Immature natural killer cell (primary cell): ENCODE results near the gene CNOT9. TPM values are rescaled to one million over a fixed set of nuclear protein-coding genes. Genes with fewer than 3 reads are reported as not detected.
"Not testable (repeated sequence)": the region's sequence is repeated elsewhere in the genome, so short reads cannot be mapped to it uniquely, and the experiment has no call there.

Experiments used
- DNase-seq, 3 donors: peaks; one replicate each; pipeline ENCODE4 v3.0.0; 2022; ENCODE audit warnings: mixed read lengths in 1 of 3
- H3K27ac Mint-ChIP-seq, 6 donors: one replicate each; pipeline ENCODE4 v1.8.0; 2020; ENCODE audit warnings: mixed read lengths in 6 of 6, mild to moderate bottlenecking in 5 of 6, inconsistent platforms in 4 of 6, moderate library complexity in 3 of 6
- H3K27me3 Mint-ChIP-seq, 3 donors: one replicate each; pipeline ENCODE4 v1.8.0; 2020 to 2021; ENCODE audit warnings: low read depth in 3 of 3, mild to moderate bottlenecking in 3 of 3, mixed read lengths in 3 of 3, moderate library complexity in 3 of 3, inconsistent platforms in 1 of 3
- H3K36me3 Mint-ChIP-seq, 3 donors: one replicate each; pipeline ENCODE4 v1.8.0; 2020; ENCODE audit warnings: mixed read lengths in 3 of 3, inconsistent platforms in 2 of 3, mild to moderate bottlenecking in 2 of 3
- H3K4me1 Mint-ChIP-seq, 2 donors: one replicate each; pipeline ENCODE4 v1.8.0; 2020; ENCODE audit warnings: inconsistent platforms in 2 of 2, mild to moderate bottlenecking in 2 of 2, mixed read lengths in 2 of 2, moderate library complexity in 1 of 2
- H3K4me3 Mint-ChIP-seq, 5 donors: one replicate each; pipeline ENCODE4 v1.8.0; 2020; ENCODE audit warnings: mild to moderate bottlenecking in 5 of 5, mixed read lengths in 5 of 5, inconsistent platforms in 3 of 5, moderate library complexity in 3 of 5
- H3K9me3 Mint-ChIP-seq, 6 donors: one replicate each; pipeline ENCODE4 v1.8.0; 2020; ENCODE audit warnings: mild to moderate bottlenecking in 6 of 6, mixed read lengths in 6 of 6, inconsistent platforms in 4 of 6, moderate library complexity in 3 of 6
- polyA plus RNA-seq, 3 donors: library from polyadenylated mRNA; unstranded; fragments of 300-500 nt; fragmentation: Illumina TruSeq; gene quantifications; one replicate each; pipeline ENCODE4 v1.2.3, GENCODE V29; 2021

CNOT9 gene
- 10 to 100 TPM; 17.7 to 22.3 (median 19.9) TPM for polyA plus RNA-seq

- Mint-ChIP-seq H3K4me3 (peak within 1 kb of the TSS; percentile 90 to 98 (median 93)), H3K9me3 (no peaks in the 10 kb centered on the region), H3K36me3 (peaks cover 0 to 4% (median 0%) of the 10 kb centered on the region in 3 donors), H3K27me3 (peaks cover 8 to 16% (median 15%) of the 10 kb centered on the region in 3 donors), H3K27ac (peak within 1 kb of the TSS; percentile 95 to 99 (median 99)), H3K4me1 (peaks cover 55 to 60% of the 10 kb centered on the region in 2 donors)
- peak; percentile 100 for DNase-seq
These were observed at the start of gene CNOT9, which contains the start of gene USP37 for GRCh38 chr2:218568190-218569037. TSS of gene CNOT9 (plus strand) at chr2:218568839. CDS start at chr2:218568955, 116 bp downstream. TSS of gene USP37 (minus strand) at chr2:218568351. CDS start at chr2:218558653, 9,698 bp downstream.

DNA sequence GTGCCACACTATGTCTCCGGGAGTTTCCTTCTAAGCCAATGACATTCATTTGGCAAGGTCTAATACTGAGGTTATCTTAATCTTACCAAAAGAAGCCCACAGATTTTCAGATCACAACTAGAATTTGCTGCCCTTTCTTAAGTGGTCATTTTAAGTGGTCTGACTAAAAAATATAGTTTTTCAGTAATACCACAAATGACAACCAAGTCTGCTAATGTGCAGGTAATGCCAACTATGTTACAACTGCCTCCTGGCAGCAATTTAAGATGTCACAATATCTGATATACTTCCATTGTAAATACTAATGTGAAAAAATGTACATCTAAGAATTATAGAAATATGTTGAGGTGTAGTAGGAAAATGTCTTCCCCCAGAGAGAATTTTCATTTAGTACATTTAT, 49.8 kb upstream of the CNOT9 start:
- H3K27me3 Mint-ChIP-seq = peaks cover 0 to 5% (median 0%) of the 10 kb centered on the region in 3 donors
- no peak for DNase-seq
- no peak overlapping the region for H3K4me3 Mint-ChIP-seq
- H3K4me1 Mint-ChIP-seq = no peaks in the 10 kb centered on the region
- H3K27ac Mint-ChIP-seq = peak overlapping the region in 2 of 6 donors; percentile 15 to 51
- peaks cover 7 to 23% (median 7%) of the 10 kb centered on the region in 3 donors for H3K36me3 Mint-ChIP-seq
- H3K9me3 Mint-ChIP-seq = no peaks in the 10 kb centered on the region

DNA sequence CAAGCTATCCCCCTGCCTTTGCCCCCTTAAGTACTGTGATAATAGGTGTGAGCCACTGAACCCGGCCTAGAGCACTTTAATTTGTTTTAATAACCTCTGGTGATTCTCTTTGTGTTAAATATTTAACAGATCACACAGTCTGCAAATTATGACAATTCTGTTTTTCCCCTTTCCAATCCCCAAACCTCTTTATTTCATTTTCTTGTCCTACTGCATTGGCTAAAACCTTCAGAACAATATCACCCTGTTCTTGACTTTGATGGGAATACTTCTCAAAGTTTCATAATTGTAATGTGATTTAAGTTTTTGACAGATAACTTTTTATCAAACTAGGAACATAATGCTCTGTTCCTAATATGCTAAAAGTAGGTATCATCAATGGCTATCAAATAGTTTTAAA, 45.0 kb upstream of the CNOT9 start:
- Mint-ChIP-seq H3K27me3 (peaks cover 0 to 5% (median 3%) of the 10 kb centered on the region in 3 donors), H3K4me1 (no peaks in the 10 kb centered on the region), H3K9me3 (no peaks in the 10 kb centered on the region), H3K36me3 (peaks cover 30 to 57% (median 35%) of the 10 kb centered on the region in 3 donors), H3K4me3 (no peak overlapping the region), H3K27ac (peak overlapping the region in 1 of 6 donors; percentile 27)
- no peak for DNase-seq

- not testable (repeated sequence) for DNase-seq, H3K4me1 Mint-ChIP-seq, H3K4me3 Mint-ChIP-seq, H3K27ac Mint-ChIP-seq, H3K27me3 Mint-ChIP-seq, H3K9me3 Mint-ChIP-seq
- peaks cover 53 to 64% (median 63%) of the 10 kb centered on the region in 3 donors for H3K36me3 Mint-ChIP-seq
These were observed 40.2 kb upstream of the CNOT9 start for GRCh38 chr2:218528409-218528808.

- peaks cover 44 to 55% (median 50%) of the 10 kb centered on the region in 3 donors for H3K36me3 Mint-ChIP-seq
- H3K9me3 Mint-ChIP-seq = no peaks in the 10 kb centered on the region
These were observed 38.6 kb upstream of the CNOT9 start for GRCh38 chr2:218529990-218530389.

DNA sequence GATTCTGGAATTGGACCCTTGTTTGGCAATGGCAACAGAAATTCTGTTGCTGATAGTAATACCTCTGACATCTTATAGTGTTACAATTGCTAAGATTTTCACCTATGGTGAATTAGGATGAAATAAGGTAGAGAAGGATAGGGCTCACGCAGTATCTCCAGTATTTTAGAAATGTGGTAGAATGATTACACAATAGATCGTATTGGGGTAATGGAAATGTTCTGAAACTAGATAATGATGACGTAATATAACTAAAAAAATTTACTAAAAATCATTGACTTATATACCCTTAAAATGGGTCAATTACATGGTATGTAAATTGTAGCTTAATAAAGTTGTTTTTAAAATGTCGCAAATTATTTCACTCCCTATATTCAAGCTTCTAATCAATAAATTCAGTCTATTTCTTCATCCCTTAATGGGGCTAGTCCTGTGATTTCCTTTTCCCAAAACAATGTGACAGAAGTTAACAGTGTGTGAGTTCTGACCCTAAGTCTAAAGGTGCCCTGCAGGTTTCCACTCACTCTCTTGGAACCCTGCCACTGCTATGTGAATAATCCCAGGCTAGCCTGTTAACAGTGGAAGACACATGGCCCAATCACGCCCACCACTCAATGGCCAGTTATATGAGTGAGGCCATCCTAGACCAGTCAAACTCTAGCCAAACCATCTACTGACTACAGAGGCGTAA, 31.7 kb upstream of the CNOT9 start:
- no peak for DNase-seq
- H3K27me3 Mint-ChIP-seq = peaks cover 0 to 2% (median 0%) of the 10 kb centered on the region in 3 donors
- H3K9me3 Mint-ChIP-seq = no peaks in the 10 kb centered on the region
- no peaks in the 10 kb centered on the region for H3K4me1 Mint-ChIP-seq
- H3K36me3 Mint-ChIP-seq = peaks cover 16 to 31% (median 19%) of the 10 kb centered on the region in 3 donors
- H3K4me3 Mint-ChIP-seq = no peak overlapping the region
- H3K27ac Mint-ChIP-seq = peak overlapping the region in 2 of 6 donors; percentile 4 to 77

More at GRCh38 chr2:218529990-218530389, 38.6 kb upstream of the CNOT9 start:
- Mint-ChIP-seq H3K4me1 (no peaks in the 10 kb centered on the region), H3K27ac (no peak overlapping the region), H3K27me3 (peaks cover 0 to 3% (median 0%) of the 10 kb centered on the region in 3 donors), H3K4me3 (no peak overlapping the region)
- DNase-seq = no peak

- no peak for DNase-seq
- no peak overlapping the region for H3K27ac Mint-ChIP-seq
- no peaks in the 10 kb centered on the region for H3K4me1 Mint-ChIP-seq
- no peaks in the 10 kb centered on the region for H3K9me3 Mint-ChIP-seq
- H3K27me3 Mint-ChIP-seq = peaks cover 0 to 2% (median 0%) of the 10 kb centered on the region in 3 donors
- peaks cover 9 to 38% (median 14%) of the 10 kb centered on the region in 3 donors for H3K36me3 Mint-ChIP-seq
- H3K4me3 Mint-ChIP-seq = no peak overlapping the region
These were observed 28.6 kb upstream of the CNOT9 start for GRCh38 chr2:218540015-218540414.

GRCh38 chr2:218546012-218546411, 22.6 kb upstream of the CNOT9 start:
- no peak for DNase-seq
- Mint-ChIP-seq H3K4me3 (no peak overlapping the region), H3K36me3 (peaks cover 7 to 52% (median 19%) of the 10 kb centered on the region in 3 donors), H3K27ac (no peak overlapping the region), H3K27me3 (no peaks in the 10 kb centered on the region), H3K9me3 (no peaks in the 10 kb centered on the region), H3K4me1 (no peaks in the 10 kb centered on the region)

- H3K36me3 Mint-ChIP-seq = peaks cover 13 to 56% (median 29%) of the 10 kb centered on the region in 3 donors
- DNase-seq = no peak
These were observed 21.1 kb upstream of the CNOT9 start for GRCh38 chr2:218547511-218547910.

DNA sequence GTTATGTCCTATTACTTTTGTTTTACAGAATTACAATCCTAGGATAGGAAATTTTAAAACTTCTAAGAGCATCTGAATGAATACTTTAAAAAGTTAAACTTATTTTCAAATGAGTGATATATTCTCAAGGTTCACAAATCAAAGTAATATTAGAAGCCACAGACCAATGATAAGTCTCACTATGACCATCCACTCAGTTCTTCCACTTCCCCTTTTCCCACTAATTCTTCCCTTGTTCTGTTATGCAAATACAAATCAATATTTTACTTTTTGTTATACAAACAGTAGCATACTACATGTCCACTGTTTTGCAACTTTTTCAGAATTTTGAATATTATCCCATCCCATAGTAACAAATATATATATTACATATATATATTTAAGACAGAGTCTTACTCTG, 20.7 kb upstream of the CNOT9 start:
- H3K36me3 Mint-ChIP-seq = peaks cover 18 to 57% (median 34%) of the 10 kb centered on the region in 3 donors
- H3K4me3 Mint-ChIP-seq = no peak overlapping the region
- no peaks in the 10 kb centered on the region for H3K4me1 Mint-ChIP-seq
- no peaks in the 10 kb centered on the region for H3K27me3 Mint-ChIP-seq
- no peaks in the 10 kb centered on the region for H3K9me3 Mint-ChIP-seq
- DNase-seq = no peak
- no peak overlapping the region for H3K27ac Mint-ChIP-seq

More at GRCh38 chr2:218547511-218547910, 21.1 kb upstream of the CNOT9 start:
- Mint-ChIP-seq H3K4me3 (no peak overlapping the region), H3K27me3 (no peaks in the 10 kb centered on the region), H3K27ac (peak overlapping the region in 1 of 6 donors; percentile 86), H3K4me1 (no peaks in the 10 kb centered on the region), H3K9me3 (no peaks in the 10 kb centered on the region)

GRCh38 chr2:218554225-218554624, 14.4 kb upstream of the CNOT9 start:
- not testable (repeated sequence) for H3K4me3 Mint-ChIP-seq, H3K27me3 Mint-ChIP-seq, H3K27ac Mint-ChIP-seq, H3K9me3 Mint-ChIP-seq, H3K4me1 Mint-ChIP-seq, DNase-seq
- peaks cover 28 to 43% (median 40%) of the 10 kb centered on the region in 3 donors for H3K36me3 Mint-ChIP-seq

DNA sequence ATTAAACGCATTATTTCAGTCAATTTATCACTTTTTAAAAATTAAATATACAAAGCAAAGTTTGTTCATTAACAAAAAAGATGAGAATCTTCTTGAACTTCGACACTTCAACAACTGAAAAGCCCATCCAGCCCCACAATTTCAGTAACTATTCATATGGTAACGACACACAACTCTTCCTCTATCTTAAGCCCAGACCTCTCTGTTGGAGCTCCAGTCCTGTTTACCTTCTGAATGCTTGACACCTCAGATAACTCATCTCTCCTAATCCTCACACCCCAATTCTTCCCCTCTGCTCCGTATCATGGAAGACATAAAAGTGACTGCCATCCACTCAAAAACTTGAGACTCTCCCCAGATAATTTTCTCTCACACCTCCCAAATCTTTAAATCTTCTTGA, 13.1 kb upstream of the CNOT9 start:
- no peak overlapping the region for H3K4me3 Mint-ChIP-seq
- peak overlapping the region in 2 of 6 donors; percentile 0 to 10 for H3K27ac Mint-ChIP-seq
- DNase-seq = no peak
- no peaks in the 10 kb centered on the region for H3K27me3 Mint-ChIP-seq
- no peaks in the 10 kb centered on the region for H3K9me3 Mint-ChIP-seq
- H3K4me1 Mint-ChIP-seq = peaks cover 0 to 1% of the 10 kb centered on the region in 2 donors
- H3K36me3 Mint-ChIP-seq = peaks cover 28 to 46% (median 44%) of the 10 kb centered on the region in 3 donors

DNA sequence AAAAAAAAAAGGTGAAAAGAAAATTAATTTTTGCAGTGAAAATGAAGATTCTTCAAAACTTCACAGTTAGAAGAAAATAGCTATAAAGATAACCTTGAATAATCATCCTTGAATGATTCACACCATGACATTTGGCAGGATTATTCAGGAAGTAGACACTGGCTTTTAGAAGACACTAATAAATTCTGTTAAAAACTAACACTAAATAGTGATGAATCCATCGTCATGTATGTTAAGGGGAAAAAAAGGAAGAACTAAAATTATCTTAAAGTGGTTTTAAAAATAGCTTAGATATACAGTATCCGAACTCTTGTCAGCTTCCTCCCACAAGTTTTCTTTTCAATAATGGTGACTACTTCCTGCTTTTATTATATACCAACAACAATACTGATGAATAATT, 10.7 kb upstream of the CNOT9 start:
- H3K27me3 Mint-ChIP-seq = no peaks in the 10 kb centered on the region
- H3K4me3 Mint-ChIP-seq = no peak overlapping the region
- no peak for DNase-seq
- peaks cover 0 to 1% of the 10 kb centered on the region in 2 donors for H3K4me1 Mint-ChIP-seq
- H3K9me3 Mint-ChIP-seq = no peaks in the 10 kb centered on the region
- no peak overlapping the region for H3K27ac Mint-ChIP-seq
- H3K36me3 Mint-ChIP-seq = peaks cover 18 to 47% (median 41%) of the 10 kb centered on the region in 3 donors

GRCh38 chr2:218558986-218559385, 9.7 kb upstream of the CNOT9 start:
- no peak overlapping the region for H3K27ac Mint-ChIP-seq
- H3K27me3 Mint-ChIP-seq = no peaks in the 10 kb centered on the region
- peaks cover 9 to 39% (median 34%) of the 10 kb centered on the region in 3 donors for H3K36me3 Mint-ChIP-seq
- no peaks in the 10 kb centered on the region for H3K9me3 Mint-ChIP-seq
- DNase-seq = no peak
- no peak overlapping the region for H3K4me3 Mint-ChIP-seq
- peaks cover 0 to 1% of the 10 kb centered on the region in 2 donors for H3K4me1 Mint-ChIP-seq
